Stimulated activated CD8-positive, alpha-beta memory T cell treated with anti-CD3 and anti-CD28 coated beads, Interleukin-4, amount 100 ng/mL, for 24 hours (primary cell): ENCODE data around the gene ACTN2.

Source experiments
- DNase-seq: peaks from one replicate; pipeline ENCODE4 v3.0.0-alpha.2; 2020; ENCODE audit warnings: low read depth

ACTN2 gene

DNA sequence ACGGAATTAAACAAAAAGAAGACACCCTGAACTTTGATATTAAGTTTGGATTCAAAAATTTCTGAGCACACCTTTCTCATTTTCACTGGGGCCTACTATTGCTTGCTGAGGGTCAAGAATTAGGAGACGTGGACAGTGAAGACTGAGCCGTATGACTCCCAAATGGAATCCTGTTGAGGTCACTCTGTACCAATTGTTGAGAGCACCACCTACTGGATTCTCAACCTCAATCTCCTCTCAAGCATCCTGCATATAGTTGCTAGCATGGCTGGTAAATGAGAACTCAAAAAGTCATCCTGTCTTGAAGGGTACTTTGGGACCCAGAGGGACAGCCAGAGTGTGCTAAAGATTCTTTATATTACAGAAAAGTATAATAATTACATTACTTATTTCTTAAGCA lies 88.6 kb downstream of the ACTN2 start:
- no peak for DNase-seq

DNA sequence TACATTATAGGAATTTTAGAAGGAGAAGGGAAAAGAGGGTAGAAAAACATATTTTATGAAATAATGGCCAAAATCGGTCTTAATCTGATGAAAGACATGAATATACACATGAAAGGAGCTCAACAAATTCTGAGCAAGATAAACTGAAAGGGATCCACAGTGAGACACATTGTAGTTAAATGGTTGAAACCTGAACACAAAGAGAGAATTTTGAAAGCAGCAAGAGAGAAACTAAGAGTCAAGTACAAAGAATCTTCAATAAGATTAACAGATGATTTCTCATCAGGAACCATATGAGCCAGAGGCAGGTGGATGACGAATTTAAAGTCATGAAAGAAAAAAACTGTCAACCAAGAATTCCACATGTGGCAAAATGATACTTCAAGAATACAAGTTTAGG lies 93.0 kb downstream of the ACTN2 start:
- no peak for DNase-seq

DNA sequence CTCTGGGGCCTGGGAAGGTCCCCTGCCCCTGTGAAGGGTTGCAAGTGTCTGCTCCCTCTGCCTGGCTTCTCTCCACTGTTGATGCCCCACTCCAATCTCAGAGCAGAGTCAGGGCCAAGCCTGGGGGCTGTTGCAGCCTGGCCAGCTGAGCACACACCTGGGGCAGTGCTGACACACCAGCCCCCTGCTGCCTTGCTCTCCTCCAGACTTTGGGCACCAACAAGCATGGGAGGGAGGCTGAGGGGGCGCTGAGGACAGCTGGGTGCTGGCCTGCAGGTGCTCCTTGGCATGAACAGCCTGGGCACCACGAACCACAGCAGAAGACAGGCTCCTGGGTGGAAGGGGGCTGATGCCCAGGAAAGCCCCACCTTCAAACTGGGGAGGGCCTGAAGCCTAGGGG lies 99.2 kb downstream of the ACTN2 start:
- no peak for DNase-seq

DNA sequence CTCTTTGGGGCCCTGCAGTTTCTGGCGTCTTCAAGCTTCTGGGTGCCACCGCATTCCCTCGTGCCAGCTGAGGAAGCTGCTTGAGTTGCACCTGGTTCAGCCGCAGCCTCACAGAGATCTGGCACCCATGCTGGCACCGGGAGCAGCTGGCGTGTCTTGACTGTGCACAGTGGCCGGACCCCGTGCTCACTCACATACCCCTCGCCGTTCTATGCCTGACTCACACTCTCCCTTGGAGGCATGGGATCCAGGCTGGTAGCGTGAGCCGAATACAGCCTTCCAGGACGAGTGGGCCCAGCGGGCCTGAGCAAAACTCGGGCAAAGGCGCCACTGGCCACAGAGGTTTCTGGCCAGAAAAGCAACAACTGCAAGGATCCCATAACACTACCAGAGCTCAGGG lies 100.2 kb downstream of the ACTN2 start:
- no peak for DNase-seq

DNA sequence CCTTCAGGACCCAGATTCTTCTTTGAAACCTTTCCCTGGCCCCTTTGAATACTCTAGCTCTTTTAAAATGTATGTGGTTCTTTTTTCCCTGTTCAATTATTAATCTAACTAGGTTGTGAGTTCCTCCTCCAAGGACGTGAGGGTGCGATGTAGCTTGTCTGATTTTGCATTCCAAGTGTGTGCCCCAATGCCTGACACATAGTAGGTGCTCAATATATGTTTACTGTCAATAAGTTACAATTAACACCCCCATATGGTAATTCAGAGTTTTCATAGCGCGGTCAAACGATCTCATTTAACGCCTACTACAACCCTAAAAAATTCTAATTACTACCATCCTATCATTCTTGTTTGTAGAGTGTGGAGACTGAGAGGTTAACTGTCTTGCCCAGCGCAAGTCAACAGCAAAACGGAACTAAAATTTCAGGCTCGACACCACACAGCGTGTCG lies 108.3 kb downstream of the ACTN2 start:
- no peak for DNase-seq

GRCh38 chr1:236795035-236795756 lies 108.9 kb downstream of the ACTN2 start, which contains the start of gene MTR:
TSS of gene MTR (plus strand) at chr1:236795292. CDS start at chr1:236795704, 412 bp downstream.
- DNase-seq, result peak; percentile 93

DNA sequence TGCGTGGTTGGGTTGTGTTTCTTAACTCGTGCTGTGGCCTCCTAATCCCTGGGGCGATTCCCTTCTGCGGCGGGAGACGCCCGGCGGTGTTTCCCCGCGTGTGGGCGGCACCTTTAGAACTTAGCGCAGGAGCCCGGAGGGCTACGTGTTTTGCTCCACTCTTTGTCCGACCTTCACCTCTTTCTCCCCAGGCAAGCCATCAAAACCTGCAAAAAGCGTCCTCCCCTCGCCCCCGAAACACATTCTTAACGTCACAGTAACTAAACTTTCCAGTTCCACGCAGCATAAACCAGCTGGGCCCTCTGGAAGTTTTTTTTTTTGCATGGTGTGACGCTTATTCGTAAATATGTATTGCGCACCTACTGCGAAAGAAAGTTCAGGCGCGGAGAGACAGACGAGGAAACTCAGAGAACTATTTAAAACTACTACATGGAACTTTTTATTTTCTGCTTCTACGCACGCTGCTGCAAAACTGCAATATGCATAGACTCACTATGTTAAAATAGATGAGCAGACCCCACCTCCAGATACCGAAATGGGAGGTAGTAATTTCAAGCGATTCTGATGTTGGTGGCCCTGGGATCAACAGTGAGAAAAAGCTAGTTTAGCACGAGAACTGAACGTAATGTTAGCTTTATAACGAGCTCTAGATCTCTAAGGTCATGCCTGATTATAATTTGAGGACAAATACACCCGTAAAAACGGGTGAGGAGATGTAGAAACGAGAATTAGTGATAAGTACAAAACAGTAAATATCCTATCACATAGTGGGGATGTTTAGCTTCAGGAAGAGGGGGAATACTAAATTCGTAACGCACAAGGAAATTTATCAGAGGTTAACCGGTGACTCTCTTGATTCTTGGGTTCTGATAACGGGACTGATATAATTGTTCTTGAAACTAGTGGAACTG lies 109.7 kb downstream of the ACTN2 start:
- peak; percentile 53 for DNase-seq

GRCh38 chr1:236799001-236799400 lies 112.7 kb downstream of the ACTN2 start:
- DNase-seq, result no peak

DNA sequence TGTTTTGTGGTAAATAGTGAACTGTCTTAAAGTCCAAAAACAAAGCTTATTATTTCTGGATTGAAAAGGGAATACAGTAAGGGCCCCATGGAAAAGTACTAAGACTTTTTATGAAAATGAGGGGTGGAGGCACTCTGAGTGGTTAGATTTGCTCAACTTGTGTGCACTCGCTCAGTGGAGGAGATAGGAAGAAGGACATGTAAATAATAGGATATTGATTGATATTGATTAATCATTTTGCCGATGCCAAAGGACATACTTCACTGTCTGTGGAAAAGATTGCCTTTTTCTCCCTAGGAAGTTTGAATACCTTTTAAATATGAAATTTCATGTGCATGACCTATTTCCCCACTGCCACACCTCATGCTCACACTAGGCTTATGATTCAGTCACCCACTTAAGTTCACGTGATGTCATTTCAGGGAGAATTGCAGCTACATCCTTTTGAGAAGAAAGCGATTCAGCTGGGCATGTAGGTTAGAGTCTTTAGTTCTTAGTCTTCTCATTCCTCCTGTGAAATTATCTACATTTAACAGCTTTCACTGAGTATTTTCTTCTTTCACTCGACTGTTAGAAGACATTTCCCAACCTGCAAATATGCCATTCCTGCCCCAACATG lies 113.8 kb downstream of the ACTN2 start:
- no peak for DNase-seq

DNA sequence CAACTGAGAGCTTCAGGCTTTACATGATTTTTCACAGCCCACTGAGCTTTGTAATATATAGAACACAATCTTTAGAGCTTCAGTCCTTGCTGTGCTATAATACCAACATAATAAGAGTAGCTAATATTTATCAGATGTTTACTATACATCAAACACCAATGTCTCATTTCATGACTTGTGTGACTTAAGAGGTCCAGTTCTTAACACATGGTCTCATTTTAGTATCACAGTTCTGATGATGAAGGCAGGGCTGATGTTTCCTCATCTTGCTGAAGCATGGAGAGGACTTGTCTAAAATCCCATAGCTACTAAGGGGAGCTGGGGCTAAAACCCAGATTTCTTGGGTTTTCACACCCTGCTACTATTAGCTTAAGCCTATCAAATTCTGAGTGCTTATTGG lies 114.3 kb downstream of the ACTN2 start:
- DNase-seq, result no peak

DNA sequence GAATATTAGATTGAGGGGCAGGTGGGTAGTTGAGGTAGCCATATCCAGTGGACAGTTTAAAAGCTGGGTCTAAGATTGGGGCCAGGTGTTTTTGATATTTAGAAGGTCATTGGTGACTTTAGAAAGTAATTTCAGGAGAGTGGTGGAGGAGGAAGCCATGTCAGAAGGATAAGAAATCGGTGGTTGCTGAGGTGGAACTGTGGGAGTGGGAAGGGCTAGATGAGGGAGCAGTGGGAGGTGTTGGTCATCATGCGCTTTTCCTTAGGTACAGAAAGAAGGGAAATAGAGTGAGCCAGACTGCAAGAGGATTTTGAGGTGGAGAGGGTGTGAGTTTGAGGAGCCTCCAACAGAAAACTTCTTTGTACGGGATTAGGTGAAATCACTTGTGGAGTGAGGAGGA lies 116.0 kb downstream of the ACTN2 start:
- no peak for DNase-seq

DNA sequence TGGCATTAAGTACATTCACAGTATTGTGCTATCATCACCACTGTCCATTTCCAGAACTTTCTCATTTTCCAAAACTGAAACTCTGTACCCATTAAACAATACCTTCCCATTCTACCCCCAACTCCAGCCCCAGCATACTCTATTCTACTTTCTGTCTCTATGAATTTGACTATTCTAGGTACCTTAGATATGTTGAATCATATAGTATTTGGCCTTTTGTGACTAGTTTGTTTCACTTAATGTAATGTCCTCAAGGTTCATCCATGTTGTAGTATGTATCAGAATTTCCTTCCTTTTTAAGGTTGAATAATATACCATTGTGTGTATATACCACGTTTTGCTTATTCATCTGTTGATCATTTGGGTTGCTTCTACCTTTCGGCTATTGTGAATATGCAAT lies 120.3 kb downstream of the ACTN2 start:
- no peak for DNase-seq

GRCh38 chr1:236808005-236808404 lies 121.7 kb downstream of the ACTN2 start:
- DNase-seq, result no peak

- DNase-seq, result no peak
These were observed 122.3 kb downstream of the ACTN2 start for GRCh38 chr1:236808564-236809130.

GRCh38 chr1:236809148-236809547 lies 122.8 kb downstream of the ACTN2 start:
- no peak for DNase-seq

DNA sequence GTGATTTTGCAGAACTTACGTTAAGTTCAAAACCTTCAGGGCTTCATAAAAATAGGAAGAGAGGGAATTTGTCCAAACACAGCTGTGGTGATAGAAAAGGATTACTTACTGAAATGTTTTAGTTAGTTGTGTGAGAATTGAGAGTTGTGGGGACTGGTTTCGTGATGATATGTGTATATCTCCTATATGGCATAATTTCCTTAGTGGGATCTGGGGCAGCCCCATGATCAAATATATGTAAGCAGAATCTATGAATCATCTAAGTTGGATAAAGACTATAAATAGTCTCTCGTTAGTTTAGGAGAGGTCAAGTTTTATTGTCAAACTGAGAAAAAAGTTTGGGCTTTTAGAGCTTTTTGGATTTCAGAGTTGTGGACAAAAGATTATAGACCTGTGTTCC lies 123.7 kb downstream of the ACTN2 start:
- DNase-seq, result no peak

- DNase-seq, result no peak
These were observed 126.2 kb downstream of the ACTN2 start for GRCh38 chr1:236812334-236813030.
